ENCODE measurements around the gene ALCAM.
"Not testable (repeated sequence)": the region's sequence is repeated elsewhere in the genome, so short reads cannot be mapped to it uniquely, and the experiment has no call there.

Gene ALCAM

DNA sequence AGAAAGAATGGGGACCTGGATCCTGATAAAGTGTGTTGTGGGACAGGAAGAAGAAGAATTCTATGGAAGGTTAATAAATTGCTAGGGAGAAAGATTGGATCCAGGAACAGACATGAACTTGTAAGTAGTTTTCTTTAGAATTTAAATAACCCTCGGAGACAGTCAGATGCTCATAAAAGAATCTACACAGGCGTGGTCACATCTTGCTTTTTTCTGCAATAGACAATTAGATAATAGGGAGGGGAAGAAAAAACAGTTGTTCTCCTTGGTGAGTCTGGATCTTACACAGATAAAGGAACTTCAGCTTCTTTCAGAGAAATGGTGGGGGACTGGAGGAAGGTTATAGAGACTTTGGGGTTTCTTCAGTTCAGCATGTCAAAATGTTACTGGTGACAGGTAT is 232.6 kb downstream of the ALCAM start:
- Mint-ChIP-seq H3K27ac (no peak overlapping the region), H3K4me1 (peaks cover 4% of the 10 kb centered on the region), H3K27me3 (peaks cover 2% of the 10 kb centered on the region), H3K9me3 (no peaks in the 10 kb centered on the region), H3K4me3 (no peak overlapping the region), H3K36me3 (ENCODE audit: low read depth) (no peaks in the 10 kb centered on the region)
- no peak for ATAC-seq
- no peak for DNase-seq

DNA sequence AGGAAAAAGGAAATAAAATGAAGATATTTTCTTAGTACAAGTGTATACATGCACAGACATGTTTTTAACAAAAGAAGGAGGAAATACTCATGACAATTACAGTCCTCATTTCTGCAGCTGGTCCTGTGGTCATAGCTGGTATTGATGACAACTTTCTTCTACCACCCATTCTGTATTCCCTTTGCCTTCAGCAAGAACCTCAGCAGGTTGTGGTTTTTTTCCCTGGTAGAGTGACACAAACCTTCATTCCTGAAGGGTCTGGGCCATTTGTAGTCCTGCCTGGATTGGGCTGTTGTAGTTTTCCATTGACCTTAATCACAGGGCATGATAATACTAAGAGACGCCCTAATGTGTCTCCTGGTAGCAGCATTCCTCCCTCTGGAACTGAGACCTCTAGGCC is 235.0 kb downstream of the ALCAM start:
- ATAC-seq; H3K27me3 Mint-ChIP-seq; DNase-seq; H3K27ac Mint-ChIP-seq; H3K36me3 Mint-ChIP-seq (ENCODE audit: low read depth); H3K9me3 Mint-ChIP-seq; H3K4me1 Mint-ChIP-seq; H3K4me3 Mint-ChIP-seq: not testable (repeated sequence)

DNA sequence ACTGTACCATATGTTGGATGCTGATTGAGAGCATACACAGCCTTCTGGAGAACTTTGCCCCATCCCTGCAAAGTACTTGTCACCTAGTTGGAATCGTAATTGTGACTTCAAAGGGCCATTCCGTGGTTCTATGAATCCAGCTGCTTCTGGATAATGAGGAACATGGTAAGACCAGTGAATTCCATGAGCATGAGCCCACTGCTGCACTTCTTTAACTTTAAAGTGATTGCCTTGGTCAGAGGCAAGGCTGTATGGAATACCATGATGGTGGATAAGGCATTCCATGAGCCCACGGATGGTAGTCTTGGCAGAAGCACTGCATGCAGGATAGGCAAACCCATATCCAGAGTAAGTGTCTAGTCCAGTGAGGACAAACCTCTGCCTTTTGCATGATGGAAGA is 235.6 kb downstream of the ALCAM start:
- H3K4me1 Mint-ChIP-seq; H3K4me3 Mint-ChIP-seq; H3K9me3 Mint-ChIP-seq; ATAC-seq; H3K36me3 Mint-ChIP-seq (ENCODE audit: low read depth); DNase-seq; H3K27ac Mint-ChIP-seq; H3K27me3 Mint-ChIP-seq: not testable (repeated sequence)

DNA sequence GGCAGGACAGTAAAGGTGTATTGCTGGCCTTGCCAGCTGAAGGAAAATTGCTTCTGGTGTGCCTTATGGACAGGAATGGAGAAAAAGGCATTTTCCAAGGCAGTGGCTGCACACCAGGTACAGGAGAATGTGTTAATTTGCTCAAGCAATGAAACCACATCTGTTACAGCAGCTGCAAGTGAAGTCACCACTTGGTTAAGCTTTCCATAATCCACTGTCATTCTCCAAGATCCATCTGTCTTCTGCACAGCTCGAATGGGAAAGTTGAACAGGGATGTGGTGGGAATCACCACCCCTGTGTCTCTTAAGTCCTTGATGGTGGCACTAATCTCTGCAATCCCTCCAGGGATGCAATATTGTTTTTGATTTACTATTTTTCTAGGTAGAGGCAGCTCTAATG is 236.8 kb downstream of the ALCAM start:
- not testable (repeated sequence) for H3K4me3 Mint-ChIP-seq; H3K9me3 Mint-ChIP-seq; DNase-seq; H3K36me3 Mint-ChIP-seq (ENCODE audit: low read depth); ATAC-seq; H3K27me3 Mint-ChIP-seq; H3K27ac Mint-ChIP-seq; H3K4me1 Mint-ChIP-seq

- DNase-seq (no peak), ATAC-seq (no peak)
- H3K27me3 Mint-ChIP-seq, result no peaks in the 10 kb centered on the region
- H3K36me3 Mint-ChIP-seq (ENCODE audit: low read depth), result no peaks in the 10 kb centered on the region
- H3K4me1 Mint-ChIP-seq, result no peaks in the 10 kb centered on the region
- no peak overlapping the region for H3K4me3 Mint-ChIP-seq
- no peak overlapping the region for H3K27ac Mint-ChIP-seq
- no peaks in the 10 kb centered on the region for H3K9me3 Mint-ChIP-seq
These were observed 239.3 kb downstream of the ALCAM start for GRCh38 chr3:105606016-105606415.

DNA sequence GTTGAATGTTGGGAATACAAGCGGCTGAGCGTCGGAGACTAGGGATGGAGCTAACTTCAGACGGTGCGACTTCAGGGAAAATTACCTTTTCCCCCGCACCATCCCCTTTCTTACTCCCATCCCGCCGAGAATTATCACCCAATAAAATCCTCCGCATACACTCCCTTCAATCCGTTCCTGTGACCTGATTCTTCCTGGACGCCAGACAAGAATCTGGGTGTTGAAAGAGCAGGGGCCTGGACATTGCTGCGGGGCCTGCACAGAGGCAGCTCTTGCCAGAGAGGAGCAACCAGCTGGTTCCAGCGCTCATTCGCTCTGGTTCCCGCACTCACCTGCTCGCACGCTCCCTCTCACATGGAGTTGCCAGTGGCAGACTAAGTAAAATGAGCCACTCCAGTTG is 241.9 kb downstream of the ALCAM start:
- ATAC-seq, result no peak
- Mint-ChIP-seq H3K4me3 (no peak overlapping the region), H3K4me1 (no peaks in the 10 kb centered on the region)

GRCh38 chr3:105610473-105610872 is 243.8 kb downstream of the ALCAM start:
- H3K27me3 Mint-ChIP-seq, result no peaks in the 10 kb centered on the region
- no peaks in the 10 kb centered on the region for H3K9me3 Mint-ChIP-seq
- H3K4me3 Mint-ChIP-seq, result no peak overlapping the region
- no peak for ATAC-seq
- no peak for DNase-seq
- no peaks in the 10 kb centered on the region for H3K4me1 Mint-ChIP-seq
- H3K36me3 Mint-ChIP-seq (ENCODE audit: low read depth), result no peaks in the 10 kb centered on the region
- H3K27ac Mint-ChIP-seq, result no peak overlapping the region

More for the DNA sequence above, 241.9 kb downstream of the ALCAM start:
- Mint-ChIP-seq H3K27ac (no peak overlapping the region), H3K36me3 (ENCODE audit: low read depth) (no peaks in the 10 kb centered on the region), H3K27me3 (no peaks in the 10 kb centered on the region), H3K9me3 (no peaks in the 10 kb centered on the region)
- no peak for DNase-seq

GRCh38 chr3:105611304-105612192 is 244.8 kb downstream of the ALCAM start:
- no peak for ATAC-seq
- no peaks in the 10 kb centered on the region for H3K9me3 Mint-ChIP-seq
- no peak for DNase-seq
- no peak overlapping the region for H3K27ac Mint-ChIP-seq
- no peaks in the 10 kb centered on the region for H3K4me1 Mint-ChIP-seq
- no peak overlapping the region for H3K4me3 Mint-ChIP-seq
- no peaks in the 10 kb centered on the region for H3K27me3 Mint-ChIP-seq
- no peaks in the 10 kb centered on the region for H3K36me3 Mint-ChIP-seq (ENCODE audit: low read depth)

GRCh38 chr3:105613120-105613519 is 246.4 kb downstream of the ALCAM start:
- H3K9me3 Mint-ChIP-seq, result no peaks in the 10 kb centered on the region
- no peak overlapping the region for H3K27ac Mint-ChIP-seq
- ATAC-seq, result no peak
- no peak overlapping the region for H3K4me3 Mint-ChIP-seq
- H3K4me1 Mint-ChIP-seq, result no peaks in the 10 kb centered on the region
- no peaks in the 10 kb centered on the region for H3K27me3 Mint-ChIP-seq
- no peak for DNase-seq
- no peaks in the 10 kb centered on the region for H3K36me3 Mint-ChIP-seq (ENCODE audit: low read depth)

DNA sequence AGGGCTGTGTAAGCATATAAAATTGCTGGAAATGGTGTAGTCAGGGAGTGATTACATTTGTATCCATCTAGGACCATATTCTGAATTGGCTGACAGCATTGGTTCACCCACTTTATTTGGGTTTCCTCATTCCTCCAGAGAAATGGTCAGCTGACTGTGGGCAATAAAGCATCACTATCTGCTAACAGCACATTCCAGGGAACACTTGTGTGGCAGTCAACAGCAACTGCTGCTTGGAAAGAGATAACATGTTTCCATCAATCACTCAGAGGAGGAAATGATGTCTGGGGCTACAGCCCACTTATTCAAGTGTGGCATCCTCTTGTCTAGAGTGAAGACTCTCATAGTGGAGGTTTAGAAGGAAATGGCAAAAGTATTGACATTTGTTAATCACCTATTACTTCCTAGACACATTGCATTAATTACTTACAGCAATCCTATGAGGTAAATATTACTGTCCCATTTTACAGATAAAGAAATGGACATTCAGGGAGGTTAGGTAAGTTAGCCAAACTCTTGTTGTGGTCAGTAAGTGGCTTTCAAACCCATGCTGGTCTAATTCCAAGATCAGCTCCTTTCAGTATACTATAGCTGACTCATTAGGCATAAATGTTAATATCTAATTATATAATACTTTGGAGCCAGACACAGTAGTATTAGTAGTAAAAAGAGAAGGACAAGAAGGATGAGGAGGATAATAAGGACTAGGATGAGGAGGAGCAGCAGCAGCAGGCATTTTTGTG is 247.8 kb downstream of the ALCAM start:
- ATAC-seq (no peak), DNase-seq (no peak)
- Mint-ChIP-seq H3K36me3 (ENCODE audit: low read depth) (no peaks in the 10 kb centered on the region), H3K4me1 (no peaks in the 10 kb centered on the region), H3K27ac (no peak overlapping the region), H3K4me3 (no peak overlapping the region), H3K27me3 (no peaks in the 10 kb centered on the region), H3K9me3 (no peaks in the 10 kb centered on the region)

- no peak for ATAC-seq
- no peaks in the 10 kb centered on the region for H3K4me1 Mint-ChIP-seq
- H3K36me3 Mint-ChIP-seq (ENCODE audit: low read depth), result no peaks in the 10 kb centered on the region
These were observed 249.1 kb downstream of the ALCAM start for GRCh38 chr3:105615814-105616213.

GRCh38 chr3:105616374-105617121 is 249.8 kb downstream of the ALCAM start:
- Mint-ChIP-seq H3K36me3 (ENCODE audit: low read depth) (no peaks in the 10 kb centered on the region), H3K27ac (no peak overlapping the region), H3K9me3 (no peaks in the 10 kb centered on the region), H3K27me3 (no peaks in the 10 kb centered on the region), H3K4me3 (no peak overlapping the region), H3K4me1 (no peaks in the 10 kb centered on the region)
- DNase-seq (no peak), ATAC-seq (no peak)

More at GRCh38 chr3:105615814-105616213, 249.1 kb downstream of the ALCAM start:
- Mint-ChIP-seq H3K9me3 (no peaks in the 10 kb centered on the region), H3K4me3 (no peak overlapping the region), H3K27ac (no peak overlapping the region), H3K27me3 (no peaks in the 10 kb centered on the region)
- DNase-seq, result no peak

DNA sequence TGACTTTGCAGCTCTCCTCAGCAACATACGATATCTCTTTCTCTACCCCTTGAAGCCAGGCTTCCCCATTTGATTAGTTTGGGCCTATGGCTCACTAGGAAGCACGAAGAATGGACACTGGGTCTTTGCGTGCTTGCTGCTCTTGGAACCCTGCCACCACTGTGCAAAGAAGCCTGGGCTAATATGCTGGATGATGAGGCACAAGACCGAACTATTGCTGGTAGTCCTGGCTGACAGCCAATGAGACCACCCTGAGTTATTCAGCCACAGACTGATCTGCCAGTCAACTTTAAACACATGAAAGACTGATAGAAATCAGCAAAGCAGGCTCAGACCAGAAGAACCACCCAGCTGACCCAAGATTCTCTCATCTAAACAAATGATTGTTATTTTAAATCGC is 251.8 kb downstream of the ALCAM start:
- no peaks in the 10 kb centered on the region for H3K36me3 Mint-ChIP-seq (ENCODE audit: low read depth)
- H3K27ac Mint-ChIP-seq, result no peak overlapping the region
- ATAC-seq (no peak), DNase-seq (no peak)
- H3K4me3 Mint-ChIP-seq, result no peak overlapping the region
- no peaks in the 10 kb centered on the region for H3K27me3 Mint-ChIP-seq
- no peaks in the 10 kb centered on the region for H3K9me3 Mint-ChIP-seq
- H3K4me1 Mint-ChIP-seq, result no peaks in the 10 kb centered on the region

GRCh38 chr3:105619651-105620050 is 252.9 kb downstream of the ALCAM start:
- no peak for DNase-seq

GRCh38 chr3:105620236-105620635 is 253.5 kb downstream of the ALCAM start:
- H3K27me3 Mint-ChIP-seq, result no peaks in the 10 kb centered on the region
- H3K9me3 Mint-ChIP-seq, result no peaks in the 10 kb centered on the region
- DNase-seq (no peak), ATAC-seq (no peak)
- H3K36me3 Mint-ChIP-seq (ENCODE audit: low read depth), result no peaks in the 10 kb centered on the region
- no peak overlapping the region for H3K4me3 Mint-ChIP-seq
- H3K27ac Mint-ChIP-seq, result no peak overlapping the region
- H3K4me1 Mint-ChIP-seq, result no peaks in the 10 kb centered on the region

More at GRCh38 chr3:105619651-105620050, 252.9 kb downstream of the ALCAM start:
- Mint-ChIP-seq H3K27ac (no peak overlapping the region), H3K27me3 (no peaks in the 10 kb centered on the region), H3K4me3 (no peak overlapping the region), H3K4me1 (no peaks in the 10 kb centered on the region), H3K36me3 (ENCODE audit: low read depth) (no peaks in the 10 kb centered on the region), H3K9me3 (no peaks in the 10 kb centered on the region)
- no peak for ATAC-seq

Measured in activated naive CD8-positive, alpha-beta T cell treated with anti-CD3 and anti-CD28 coated beads, Interleukin-2, amount 50 U/mL, for 24 hours (primary cell).